H1 (cell line): ENCODE results near the gene RAD50. TPM values are rescaled to one million over a fixed set of nuclear protein-coding genes. Genes with fewer than 3 reads are reported as not detected.

Experiments used
- NANOG ChIP-seq: IDR thresholded peaks from 2 replicates; pipeline ENCODE4 v1.6.1; 2011; ENCODE audit warnings: low read length, low read depth, mild to moderate bottlenecking, inconsistent platforms; ENCODE audit not compliant: insufficient read depth, poor library complexity, severe bottlenecking
- PHF8 ChIP-seq: fragments of 200-600 bp; sonication (generic); conservative IDR thresholded peaks from 2 replicates; pipeline ENCODE4 v1.7.1; 2012; ENCODE audit warnings: low read depth, mild to moderate bottlenecking, inconsistent platforms, low read length, moderate library complexity
- TBP ChIP-seq: IDR thresholded peaks from 2 replicates; pipeline ENCODE4 v1.6.1; 2011; ENCODE audit warnings: low read depth, low read length, improper control_type of control experiment
- polyA plus RNA-seq, 7 experiments: library from polyadenylated mRNA; depleted of rRNA in 3 of 7; stranded (reverse) in 5 of 7; unstranded in 2 of 7; fragments of >200 nt in 5 of 7; fragments of 200-250 nt in 2 of 7; gene quantifications; 1 replicate in 5 of 7; 2 replicates in 1 of 7; 4 replicates in 1 of 7; pipeline versions ENCODE4 v1.2.1 to v1.2.3, GENCODE V29; 2011 to 2013; ENCODE audit warnings: missing spikeins in 2 of 7, mixed read lengths in 2 of 7
- total RNA-seq: library from RNA; stranded (reverse); fragmentation: NEBNext Ultra II Directional; extraction: Animal tissue kit (Norgen Biotek cat#: 25700); gene quantifications from 2 replicates; pipeline ENCODE4 v1.2.1, GENCODE V29; 2021

Gene RAD50
- total and polyA plus RNA-seq, 2 of the 8 experiments (the other 6 are each of a cell fraction or from before 2014, with no cell fraction given), result 10.1 to 39.4 TPM

DNA sequence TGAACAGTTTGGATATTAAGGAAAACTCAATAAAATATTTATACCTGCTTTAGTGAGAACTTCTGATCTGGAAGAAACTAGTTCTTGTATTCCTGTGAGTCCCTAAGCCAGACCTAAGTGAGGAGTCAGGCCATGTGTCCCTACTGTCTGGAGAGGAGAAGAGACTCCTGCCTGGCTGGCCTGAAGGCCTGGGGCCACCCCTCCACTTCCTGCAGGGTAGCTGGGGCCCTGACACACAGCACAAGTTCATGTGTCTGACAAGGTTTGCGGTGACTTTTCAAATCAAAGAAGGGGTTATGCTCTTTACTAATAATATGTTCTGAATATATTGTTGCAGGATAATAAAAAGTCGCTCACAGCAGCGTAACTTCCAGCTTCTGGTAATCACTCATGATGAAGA, 85.1 kb downstream of the RAD50 start (continued):
- TF ChIP-seq TBP, result no peak
- TF ChIP-seq PHF8, result no peak
- no peak for TF ChIP-seq NANOG
